HUDEP-2 (cell line): Measurements from ENCODE around the gene FUNDC1.
"Not testable (repeated sequence)": the region's sequence is repeated elsewhere in the genome, so short reads cannot be mapped to it uniquely, and the experiment has no call there.

ENCODE experiments used
- DNase-seq, 76 experiments: peaks; one replicate each; lab custom pipeline; 2025; ENCODE audit not compliant: unreplicated experiment in 76 of 76; lab: John Stamatoyannopoulos, UW

Gene FUNDC1, protein sequence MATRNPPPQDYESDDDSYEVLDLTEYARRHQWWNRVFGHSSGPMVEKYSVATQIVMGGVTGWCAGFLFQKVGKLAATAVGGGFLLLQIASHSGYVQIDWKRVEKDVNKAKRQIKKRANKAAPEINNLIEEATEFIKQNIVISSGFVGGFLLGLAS

GRCh38 chrX:44542567-44543325 lies at the start of gene FUNDC1:
FUNDC1 (minus strand) TSS chrX:44542859; CDS start chrX:44542832, 27 bp downstream.
- DNase-seq = peak in 75 of 76 experiments; percentile 3 to 89 (median 78)

- DNase-seq = no peak
These were observed 43.2 kb upstream of the FUNDC1 start for GRCh38 chrX:44585866-44586265.

DNA sequence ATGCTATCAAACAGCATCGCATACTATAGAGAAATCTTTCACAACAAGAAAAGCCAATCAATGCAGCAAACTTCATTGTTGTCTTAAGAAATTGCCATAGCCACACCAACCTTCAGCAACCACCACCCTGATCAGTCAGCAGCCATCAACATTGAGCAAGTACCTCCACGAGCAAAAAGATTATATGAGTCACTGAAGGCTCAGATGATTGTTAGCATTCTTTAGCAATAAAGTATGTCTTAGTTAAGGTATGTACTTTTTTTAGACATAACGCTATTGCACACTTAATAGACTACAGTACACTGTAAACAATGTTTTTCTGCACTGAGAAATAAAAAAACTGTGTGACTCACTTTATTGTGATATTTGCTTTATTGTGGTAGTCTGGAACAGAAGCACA lies 37.8 kb upstream of the FUNDC1 start:
- no peak for DNase-seq

DNA sequence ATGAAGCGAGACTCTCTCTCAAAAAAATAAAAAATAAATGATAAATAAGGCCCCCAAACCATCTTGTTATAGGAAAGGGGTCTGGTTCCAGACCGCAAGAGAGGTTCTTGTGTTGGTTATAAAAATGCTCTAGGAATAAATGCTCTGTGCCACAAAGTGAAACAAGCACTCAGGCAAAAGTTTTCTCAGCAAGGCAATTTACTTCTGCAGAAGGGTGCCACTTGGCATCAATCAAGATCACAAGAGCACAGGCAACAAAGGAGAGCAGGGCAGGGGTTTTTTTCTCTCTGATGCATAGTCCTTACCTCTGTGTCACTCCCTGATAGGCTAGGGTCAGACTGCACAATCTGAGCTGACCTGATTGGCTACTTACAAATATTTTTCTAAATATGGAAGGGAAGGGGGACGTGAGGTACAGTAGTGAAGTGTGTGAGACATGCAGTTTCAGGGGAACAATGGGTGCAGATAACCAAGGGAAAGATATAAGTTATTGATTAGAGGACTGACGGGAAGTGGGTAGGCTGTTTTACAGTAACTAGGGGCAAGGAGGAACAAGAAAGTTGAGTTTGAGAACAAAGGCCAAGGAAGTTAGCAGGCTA lies 29.8 kb upstream of the FUNDC1 start:
- DNase-seq = no peak

DNA sequence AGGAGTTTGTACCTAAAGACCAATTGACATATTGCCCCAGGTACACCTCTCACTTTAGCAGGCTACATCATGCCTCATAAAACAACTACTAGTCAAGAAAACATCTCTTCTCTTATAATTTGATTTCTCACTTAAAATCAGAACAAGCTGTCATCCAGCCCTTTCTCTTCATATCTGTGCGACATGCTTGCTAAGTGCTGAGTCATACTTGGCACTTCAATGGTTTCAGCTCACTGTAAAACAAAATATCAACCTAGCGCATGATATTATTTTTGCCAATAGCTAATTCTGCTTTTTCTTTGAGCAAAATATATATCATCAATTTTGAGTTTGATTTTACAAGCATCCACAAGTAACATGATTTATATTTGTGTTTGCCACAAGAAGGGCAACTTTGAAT lies 27.9 kb upstream of the FUNDC1 start:
- no peak for DNase-seq

- no peak for DNase-seq
These were observed 26.5 kb upstream of the FUNDC1 start for GRCh38 chrX:44569122-44569521.

DNA sequence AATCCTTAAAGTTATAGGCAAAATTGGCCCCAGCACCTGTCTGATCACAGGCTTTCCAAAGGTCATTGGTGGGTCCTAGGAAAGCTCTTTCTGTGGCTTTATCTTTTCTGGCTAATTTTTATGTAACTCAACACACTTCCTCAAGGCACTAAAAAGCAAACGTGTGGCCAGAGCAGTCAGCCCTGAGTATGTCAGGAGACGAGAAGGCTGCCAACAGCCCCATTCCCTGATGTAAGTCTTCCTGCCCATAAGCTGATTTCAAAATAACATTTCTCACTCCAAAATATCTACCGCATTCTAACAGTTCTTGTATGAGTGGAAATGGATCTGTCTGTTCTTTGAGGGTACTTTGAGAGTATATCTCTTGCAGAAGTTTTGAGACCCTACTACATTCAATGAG lies 25.5 kb upstream of the FUNDC1 start:
- DNase-seq = no peak

- DNase-seq = not testable (repeated sequence)
These were observed 19.2 kb upstream of the FUNDC1 start for GRCh38 chrX:44561896-44562295.

- DNase-seq = no peak
These were observed 7.9 kb upstream of the FUNDC1 start for GRCh38 chrX:44550563-44550962.

DNA sequence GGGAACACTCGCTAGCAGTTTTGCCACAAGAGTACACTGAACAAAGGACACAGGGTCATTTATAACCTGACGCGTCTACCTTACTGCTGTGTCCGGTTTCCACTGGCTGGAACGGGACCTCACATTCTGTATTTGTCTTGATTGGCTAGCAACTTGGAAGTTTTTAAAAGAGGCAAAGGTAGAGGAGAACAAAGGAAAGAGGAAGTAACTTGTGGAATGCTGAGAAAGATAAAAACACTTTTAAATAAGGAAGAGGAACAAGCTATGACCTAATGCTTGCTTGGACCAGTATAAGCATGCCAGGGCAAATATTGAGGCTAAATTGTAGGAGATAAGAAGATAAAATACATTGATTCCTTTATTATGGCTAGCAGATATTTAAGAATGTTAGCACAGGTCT lies 2.8 kb upstream of the FUNDC1 start:
- DNase-seq = not testable (repeated sequence)

DNA sequence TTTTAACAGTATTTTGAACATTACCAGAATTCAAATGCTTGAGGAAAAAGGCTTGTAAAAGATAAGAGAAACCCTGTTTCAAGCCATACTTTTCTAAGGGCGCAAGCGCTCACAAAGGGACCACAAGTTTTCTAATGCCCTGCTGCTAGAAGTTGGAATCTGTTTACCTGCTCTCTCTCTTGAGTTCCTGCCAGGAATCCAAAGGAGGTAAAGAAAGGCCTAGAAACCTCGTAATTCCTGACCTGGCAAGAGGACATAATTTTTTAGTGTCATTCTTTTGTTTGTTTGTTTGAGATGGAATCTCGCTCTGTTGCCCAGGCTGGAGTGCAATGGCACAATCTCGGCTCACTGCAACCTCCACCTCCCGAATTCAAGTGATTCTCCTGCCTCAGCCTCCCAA lies 1.4 kb upstream of the FUNDC1 start:
- DNase-seq = no peak

GRCh38 chrX:44536198-44536597 lies 6.5 kb downstream of the FUNDC1 start:
- no peak for DNase-seq

- DNase-seq = no peak
These were observed 13.3 kb downstream of the FUNDC1 start for GRCh38 chrX:44529310-44529709.

- DNase-seq = no peak
These were observed 28.4 kb downstream of the FUNDC1 start for GRCh38 chrX:44514272-44514671.

DNA sequence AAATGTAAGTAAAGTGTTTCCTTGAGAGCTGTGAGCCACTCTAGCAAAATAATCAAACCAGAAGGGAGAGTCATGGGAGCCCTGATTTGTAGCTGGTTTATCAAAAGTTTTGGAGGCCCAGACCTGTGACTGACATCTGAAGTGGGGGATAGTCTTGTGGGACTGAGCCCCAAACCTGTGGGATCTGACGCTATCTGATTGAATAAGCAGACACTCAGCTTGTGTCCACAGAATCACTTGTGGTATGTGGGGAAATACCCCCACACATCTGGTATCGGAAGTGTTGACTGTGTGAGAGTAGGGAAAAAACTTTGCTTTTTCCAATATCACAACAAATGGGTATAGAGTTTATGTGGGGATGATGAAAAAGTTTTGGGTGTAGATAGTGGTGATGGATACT lies 35.4 kb downstream of the FUNDC1 start:
- DNase-seq = no peak

DNA sequence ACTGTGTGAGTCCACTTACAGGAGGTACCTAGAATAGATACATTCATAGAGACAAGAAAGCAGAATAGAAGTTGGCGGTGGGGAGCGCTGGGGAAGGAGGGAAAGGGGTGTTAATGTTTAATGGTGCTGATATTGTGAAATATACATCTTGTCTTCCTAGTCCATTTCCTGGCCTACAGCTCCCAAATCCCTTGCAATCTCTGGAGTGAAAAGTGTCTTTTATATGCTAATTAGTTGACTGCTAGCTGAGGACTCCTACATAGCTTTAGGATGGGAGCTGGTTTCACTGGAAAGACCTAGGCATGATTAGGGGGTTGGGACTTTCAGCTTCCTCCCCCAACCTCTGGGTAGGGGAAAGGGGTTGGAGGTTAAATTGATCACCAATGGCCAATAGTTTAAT lies 36.0 kb downstream of the FUNDC1 start:
- DNase-seq = no peak

- DNase-seq = no peak
These were observed 39.1 kb downstream of the FUNDC1 start for GRCh38 chrX:44503560-44503959.

DNA sequence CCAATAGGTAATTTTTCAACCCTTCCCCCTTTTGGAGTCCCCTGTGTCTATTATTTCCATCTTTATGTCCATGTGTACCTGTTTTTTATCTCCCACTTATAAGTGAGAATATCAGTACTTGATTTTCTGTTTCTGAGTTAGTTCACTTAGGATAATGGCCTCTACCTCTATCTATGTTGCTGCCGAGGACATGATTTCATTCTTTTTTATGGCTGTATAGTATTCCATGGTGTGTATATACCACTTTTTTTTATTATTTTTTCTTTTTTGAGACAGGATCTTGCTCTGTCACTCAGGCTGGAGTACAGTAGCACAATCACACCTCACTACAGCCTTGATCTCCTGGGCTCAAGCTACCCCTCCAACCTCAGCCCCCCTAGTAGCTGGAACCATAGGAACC lies 47.6 kb downstream of the FUNDC1 start:
- DNase-seq = no peak

DNA sequence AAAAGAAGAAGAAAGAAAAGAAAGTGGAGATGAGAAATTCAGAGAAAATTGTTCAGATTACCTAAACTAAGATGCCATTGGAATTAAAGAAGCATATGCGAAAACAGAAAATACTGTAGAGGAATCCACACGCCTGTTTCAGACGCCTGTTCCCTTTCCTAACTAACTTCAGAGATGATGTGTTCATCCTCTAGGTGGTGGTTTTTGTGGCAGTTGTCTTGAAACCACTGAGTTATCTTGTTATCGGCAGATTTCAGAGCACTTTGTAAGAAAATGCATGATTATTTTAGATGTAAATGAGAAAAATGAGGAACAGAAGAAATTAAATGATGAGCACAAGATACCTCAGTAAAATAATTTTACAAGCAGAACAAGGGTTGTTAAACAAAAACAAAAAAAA lies 48.3 kb downstream of the FUNDC1 start:
- DNase-seq = no peak

DNA sequence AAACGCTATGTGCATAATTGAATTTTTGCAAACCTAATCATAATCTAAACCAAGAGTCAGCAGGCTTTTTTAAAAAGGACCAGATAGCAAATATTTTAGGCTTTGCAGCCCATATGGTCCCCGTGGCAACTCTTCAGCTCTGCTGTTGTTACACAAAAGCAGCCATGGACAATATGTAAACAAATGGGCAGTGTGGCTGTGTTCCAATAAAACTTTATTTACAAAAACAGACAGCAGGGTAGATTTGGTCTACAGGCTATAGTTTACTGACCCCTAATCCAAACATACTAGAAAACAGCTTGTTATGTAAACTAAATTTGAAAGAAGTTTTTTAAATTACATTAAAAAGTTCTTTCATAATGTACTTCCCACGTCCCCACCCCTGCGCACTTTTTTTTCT lies 53.1 kb downstream of the FUNDC1 start:
- DNase-seq = no peak

DNA sequence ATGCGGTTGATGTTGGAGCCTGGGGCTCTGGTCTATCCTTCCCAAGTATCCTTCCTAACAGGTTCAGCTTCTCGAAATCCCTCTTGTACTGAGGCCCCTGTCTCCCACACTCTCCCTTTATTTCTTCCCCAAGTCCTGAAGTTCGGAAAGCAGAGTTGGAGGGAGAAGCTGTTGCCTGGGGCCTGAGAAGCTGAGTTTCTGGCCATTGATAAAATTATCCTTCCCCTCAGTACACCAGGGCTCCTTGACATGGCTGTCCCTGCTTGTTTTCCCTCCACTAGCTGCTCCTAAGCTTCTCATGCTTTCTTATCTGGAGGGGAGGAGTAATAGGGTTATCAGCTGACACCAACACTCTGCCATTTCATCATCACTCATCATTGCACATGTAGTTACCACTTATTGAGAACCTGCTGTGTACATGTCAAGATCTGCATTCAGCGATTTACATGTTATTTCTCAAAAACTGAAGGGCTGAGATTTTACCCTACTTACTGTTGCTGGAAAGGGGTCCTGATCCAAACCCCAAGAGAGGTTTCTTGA lies 58.0 kb downstream of the FUNDC1 start:
- peak in 10 of 76 experiments; percentile 0 to 6 (median 1) for DNase-seq
